22Rv1 (cell line): ENCODE measurements around the gene TBC1D32.

Source experiments
- ZFX ChIP-seq: fragments of 450-650 bp; IDR thresholded peaks from 2 replicates; pipeline ENCODE4 v1.6.1; 2017; ENCODE audit warnings: antibody characterized with exemption, borderline replicate concordance
- TF ChIP-seq, protein P1 (sequence below): fragments of 450-650 bp; IDR thresholded peaks from 2 replicates; pipeline ENCODE4 v1.5.1; 2017; ENCODE audit warnings: mild to moderate bottlenecking

DNA sequence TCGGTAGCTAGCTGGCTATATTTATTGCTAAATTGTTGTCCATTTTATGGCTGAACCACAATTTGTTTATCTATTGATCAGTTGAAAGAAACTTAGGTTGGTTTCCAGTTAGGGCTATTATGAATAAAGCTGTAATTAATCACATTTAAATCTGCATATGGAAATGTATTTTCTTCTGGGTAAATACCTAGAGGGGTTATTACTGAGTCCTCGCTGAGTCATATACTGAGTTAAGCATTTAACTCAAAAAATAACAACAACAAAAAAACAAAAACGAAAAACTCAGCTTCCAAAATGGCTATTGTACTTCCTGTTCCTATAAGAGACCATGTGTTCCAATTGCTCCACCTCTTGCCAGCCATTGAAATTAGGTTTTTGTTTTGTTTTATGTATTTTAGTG lies 258.2 kb downstream of the TBC1D32 start:
- TF ChIP-seq, protein P1, sequence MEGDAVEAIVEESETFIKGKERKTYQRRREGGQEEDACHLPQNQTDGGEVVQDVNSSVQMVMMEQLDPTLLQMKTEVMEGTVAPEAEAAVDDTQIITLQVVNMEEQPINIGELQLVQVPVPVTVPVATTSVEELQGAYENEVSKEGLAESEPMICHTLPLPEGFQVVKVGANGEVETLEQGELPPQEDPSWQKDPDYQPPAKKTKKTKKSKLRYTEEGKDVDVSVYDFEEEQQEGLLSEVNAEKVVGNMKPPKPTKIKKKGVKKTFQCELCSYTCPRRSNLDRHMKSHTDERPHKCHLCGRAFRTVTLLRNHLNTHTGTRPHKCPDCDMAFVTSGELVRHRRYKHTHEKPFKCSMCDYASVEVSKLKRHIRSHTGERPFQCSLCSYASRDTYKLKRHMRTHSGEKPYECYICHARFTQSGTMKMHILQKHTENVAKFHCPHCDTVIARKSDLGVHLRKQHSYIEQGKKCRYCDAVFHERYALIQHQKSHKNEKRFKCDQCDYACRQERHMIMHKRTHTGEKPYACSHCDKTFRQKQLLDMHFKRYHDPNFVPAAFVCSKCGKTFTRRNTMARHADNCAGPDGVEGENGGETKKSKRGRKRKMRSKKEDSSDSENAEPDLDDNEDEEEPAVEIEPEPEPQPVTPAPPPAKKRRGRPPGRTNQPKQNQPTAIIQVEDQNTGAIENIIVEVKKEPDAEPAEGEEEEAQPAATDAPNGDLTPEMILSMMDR = no peak
- TF ChIP-seq ZFX = no peak
